Measurements from ENCODE around the gene MLH1.
"Not testable (repeated sequence)": the region's sequence is repeated elsewhere in the genome, so short reads cannot be mapped to it uniquely, and the experiment has no call there.

MLH1 gene

GRCh38 chr3:37040231-37040630, 46.9 kb downstream of the MLH1 start:
- DNase-seq, result no peak

GRCh38 chr3:37041546-37042195, 48.4 kb downstream of the MLH1 start:
- no peak for DNase-seq

GRCh38 chr3:37042712-37043111, 49.4 kb downstream of the MLH1 start:
- not testable (repeated sequence) for DNase-seq

- DNase-seq, result no peak
These were observed 57.0 kb downstream of the MLH1 start for GRCh38 chr3:37050282-37050681.

- no peak for DNase-seq
These were observed 59.5 kb downstream of the MLH1 start for GRCh38 chr3:37052860-37053259.

- peak; percentile 1 for DNase-seq
These were observed 60.0 kb downstream of the MLH1 start for GRCh38 chr3:37053337-37053736.

- DNase-seq, result no peak
These were observed 60.4 kb downstream of the MLH1 start for GRCh38 chr3:37053753-37054152.

GRCh38 chr3:37054370-37054769, 61.1 kb downstream of the MLH1 start:
- no peak for DNase-seq

- DNase-seq, result not testable (repeated sequence)
These were observed 61.8 kb downstream of the MLH1 start for GRCh38 chr3:37055077-37055476.

GRCh38 chr3:37056826-37057225, 63.5 kb downstream of the MLH1 start:
- DNase-seq, result no peak

GRCh38 chr3:37058117-37058516, 64.8 kb downstream of the MLH1 start:
- no peak for DNase-seq

GRCh38 chr3:37064747-37065146, 71.4 kb downstream of the MLH1 start:
- no peak for DNase-seq

GRCh38 chr3:37067577-37067976, 74.3 kb downstream of the MLH1 start:
- no peak for DNase-seq

GRCh38 chr3:37068031-37068430, 74.7 kb downstream of the MLH1 start:
- DNase-seq, result no peak

GRCh38 chr3:37071921-37072320, 78.6 kb downstream of the MLH1 start:
- no peak for DNase-seq

- DNase-seq, result no peak
These were observed 79.6 kb downstream of the MLH1 start for GRCh38 chr3:37072892-37073291.

- DNase-seq, result no peak
These were observed 80.9 kb downstream of the MLH1 start for GRCh38 chr3:37074178-37074577.

- DNase-seq, result no peak
These were observed 82.6 kb downstream of the MLH1 start for GRCh38 chr3:37075955-37076354.

GRCh38 chr3:37082317-37082716, 89.0 kb downstream of the MLH1 start:
- DNase-seq, result no peak

- no peak for DNase-seq
These were observed 93.6 kb downstream of the MLH1 start for GRCh38 chr3:37086918-37087317.

GRCh38 chr3:37087870-37088269, 94.6 kb downstream of the MLH1 start:
- no peak for DNase-seq

- no peak for DNase-seq
These were observed 99.2 kb downstream of the MLH1 start for GRCh38 chr3:37092484-37092883.

GRCh38 chr3:37093481-37093880, 100.2 kb downstream of the MLH1 start:
- no peak for DNase-seq

GRCh38 chr3:37094636-37095035, 101.3 kb downstream of the MLH1 start:
- DNase-seq, result no peak

GRCh38 chr3:37096288-37096687, 103.0 kb downstream of the MLH1 start:
- no peak for DNase-seq

- DNase-seq, result no peak
These were observed 103.7 kb downstream of the MLH1 start for GRCh38 chr3:37096975-37097374.
